Ectodermal cell (in vitro differentiated cells): ENCODE data around the gene HCN4.
"Not testable (repeated sequence)": the region's sequence is repeated elsewhere in the genome, so short reads cannot be mapped to it uniquely, and the experiment has no call there.

Experiments used
- H3K27ac ChIP-seq: 2 replicates; pipeline ENCODE4 v1.7.0; 2013; ENCODE audit warnings: mild to moderate bottlenecking, low read depth, low read length; ENCODE audit not compliant: insufficient read depth, poor library complexity, severe bottlenecking
- H3K27me3 ChIP-seq: 2 replicates; pipeline ENCODE4 v1.7.0; 2013; ENCODE audit warnings: mild to moderate bottlenecking, low read length; ENCODE audit not compliant: insufficient read depth, control insufficient read depth, poor library complexity, severe bottlenecking
- H3K36me3 ChIP-seq: one replicate; pipeline ENCODE4 v1.7.0; 2013; ENCODE audit warnings: low read length; ENCODE audit not compliant: control insufficient read depth, insufficient read depth
- H3K4me1 ChIP-seq: one replicate; pipeline ENCODE4 v1.7.0; 2013; ENCODE audit warnings: low read length; ENCODE audit not compliant: control insufficient read depth, insufficient read depth
- H3K4me3 ChIP-seq: 2 replicates; pipeline ENCODE4 v1.7.0; 2013; ENCODE audit warnings: low read depth, low read length, control low read depth; ENCODE audit not compliant: insufficient read depth
- H3K9me3 ChIP-seq: 2 replicates; pipeline ENCODE4 v1.7.0; 2013; ENCODE audit warnings: mild to moderate bottlenecking, low read length, moderate library complexity; ENCODE audit not compliant: control insufficient read depth
- WGBS, 2 experiments: methylation state at CpG; one replicate each; pipeline ENCODE4 v1.1.7; 2013; ENCODE audit warnings: missing lambda C conversion rate in 2 of 2; 5-methylcytosine and 5-hydroxymethylcytosine counted together

Gene HCN4

GRCh38 chr15:73319460-73320245, 49.1 kb downstream of the HCN4 start:
- Histone ChIP-seq H3K27me3 (no peaks in the 10 kb centered on the region), H3K9me3 (no peaks in the 10 kb centered on the region), H3K4me3 (no peak overlapping the region), H3K36me3 (no peaks in the 10 kb centered on the region), H3K27ac (no peak overlapping the region), H3K4me1 (peaks cover 11% of the 10 kb centered on the region)
- WGBS, 2 experiments: 86 to 87% methylated on average over 8 of the region's 8 CpGs

GRCh38 chr15:73318463-73319351, 50.1 kb downstream of the HCN4 start:
- H3K4me3 ChIP-seq: no peak overlapping the region
- 17 to 19% methylated on average over 42 of the region's 42 CpGs for WGBS, 2 experiments
- no peaks in the 10 kb centered on the region for H3K36me3 ChIP-seq
- peaks cover 11% of the 10 kb centered on the region for H3K4me1 ChIP-seq
- H3K27ac ChIP-seq: no peak overlapping the region
- no peaks in the 10 kb centered on the region for H3K27me3 ChIP-seq
- no peaks in the 10 kb centered on the region for H3K9me3 ChIP-seq

GRCh38 chr15:73317651-73318462, 50.9 kb downstream of the HCN4 start:
- no peak overlapping the region for H3K4me3 ChIP-seq
- H3K27ac ChIP-seq: no peak overlapping the region
- peaks cover 11% of the 10 kb centered on the region for H3K4me1 ChIP-seq
- no peaks in the 10 kb centered on the region for H3K9me3 ChIP-seq
- 75 to 77% methylated on average over 16 of the region's 16 CpGs for WGBS, 2 experiments
- H3K36me3 ChIP-seq: no peaks in the 10 kb centered on the region
- H3K27me3 ChIP-seq: no peaks in the 10 kb centered on the region

- no peak overlapping the region for H3K27ac ChIP-seq
- 88% methylated on average over 2 of the region's 2 CpGs; no CpG with 5 or more reads in 1 of the 2 experiments for WGBS, 2 experiments
Observed at GRCh38 chr15:73313861-73314260, 54.9 kb downstream of the HCN4 start.

GRCh38 chr15:73308305-73308704, 60.5 kb downstream of the HCN4 start:
- H3K9me3 ChIP-seq: no peaks in the 10 kb centered on the region
- WGBS, 2 experiments: 88 to 92% methylated on average over 8 of the region's 8 CpGs

More at GRCh38 chr15:73313861-73314260, 54.9 kb downstream of the HCN4 start:
- Histone ChIP-seq H3K36me3 (no peaks in the 10 kb centered on the region), H3K27me3 (no peaks in the 10 kb centered on the region), H3K4me3 (no peak overlapping the region), H3K4me1 (peaks cover 11% of the 10 kb centered on the region), H3K9me3 (no peaks in the 10 kb centered on the region)

GRCh38 chr15:73305331-73306211, 63.2 kb downstream of the HCN4 start:
- Histone ChIP-seq H3K9me3 (no peaks in the 10 kb centered on the region), H3K4me1 (no peaks in the 10 kb centered on the region), H3K36me3 (peaks cover 12% of the 10 kb centered on the region), H3K4me3 (no peak overlapping the region), H3K27ac (no peak overlapping the region), H3K27me3 (no peaks in the 10 kb centered on the region)
- WGBS, 2 experiments: 72 to 73% methylated on average over 12 of the region's 12 CpGs

More at GRCh38 chr15:73308305-73308704, 60.5 kb downstream of the HCN4 start:
- Histone ChIP-seq H3K27ac (no peak overlapping the region), H3K4me1 (no peaks in the 10 kb centered on the region), H3K4me3 (no peak overlapping the region), H3K27me3 (no peaks in the 10 kb centered on the region), H3K36me3 (no peaks in the 10 kb centered on the region)

GRCh38 chr15:73303636-73304035, 65.1 kb downstream of the HCN4 start:
- peaks cover 19% of the 10 kb centered on the region for H3K36me3 ChIP-seq
- H3K27ac ChIP-seq: no peak overlapping the region
- H3K4me1 ChIP-seq: no peaks in the 10 kb centered on the region
- no peaks in the 10 kb centered on the region for H3K9me3 ChIP-seq
- no peaks in the 10 kb centered on the region for H3K27me3 ChIP-seq
- H3K4me3 ChIP-seq: no peak overlapping the region
- WGBS, 2 experiments: 95 to 96% methylated on average over 5 of the region's 5 CpGs

GRCh38 chr15:73300286-73300685, 68.5 kb downstream of the HCN4 start:
- H3K4me1 ChIP-seq, H3K4me3 ChIP-seq, H3K9me3 ChIP-seq, H3K27me3 ChIP-seq, H3K27ac ChIP-seq: not testable (repeated sequence)
- H3K36me3 ChIP-seq: peaks cover 26% of the 10 kb centered on the region
- 92 to 94% methylated on average over 11 of the region's 11 CpGs for WGBS, 2 experiments

GRCh38 chr15:73298522-73299245, 70.1 kb downstream of the HCN4 start:
- Histone ChIP-seq H3K27me3 (no peaks in the 10 kb centered on the region), H3K4me3 (no peak overlapping the region), H3K36me3 (peaks cover 29% of the 10 kb centered on the region), H3K9me3 (no peaks in the 10 kb centered on the region), H3K27ac (no peak overlapping the region), H3K4me1 (no peaks in the 10 kb centered on the region)
- WGBS, 2 experiments: 94 to 96% methylated on average over 7 of the region's 7 CpGs
